GM18499 (cell line): ENCODE results near the gene COX6B2.
A peak's percentile ranks its signal among the peaks of the same experiment; 100 is the strongest.
"Not testable (repeated sequence)": the region's sequence is repeated elsewhere in the genome, so short reads cannot be mapped to it uniquely, and the experiment has no call there.

Experiments
- ATAC-seq: cut with Tn5 transposase; IDR thresholded peaks from one replicate; pipeline ENCODE4 v1.9.1; 2021; ENCODE audit warnings: moderate number of reproducible peaks; ENCODE audit not compliant: insufficient read depth, unreplicated experiment

Gene COX6B2

GRCh38 chr19:55345101-55345817, 9.3 kb downstream of the COX6B2 start:
- no peak for ATAC-seq

GRCh38 chr19:55344444-55344843, 10.1 kb downstream of the COX6B2 start:
- no peak for ATAC-seq

GRCh38 chr19:55341595-55342531, 12.7 kb downstream of the COX6B2 start:
- no peak for ATAC-seq

GRCh38 chr19:55341171-55341588, 13.3 kb downstream of the COX6B2 start:
- ATAC-seq: no peak

GRCh38 chr19:55340784-55341147, 13.8 kb downstream of the COX6B2 start:
- no peak for ATAC-seq

- ATAC-seq: no peak
These were observed 14.4 kb downstream of the COX6B2 start for GRCh38 chr19:55339889-55340783.

GRCh38 chr19:55339105-55339888, 15.2 kb downstream of the COX6B2 start, which contains the start of gene KMT5C:
TSS of gene KMT5C (plus strand) at chr19:55339876. CDS start at chr19:55341937, 2,061 bp downstream.
- ATAC-seq: peak; percentile 78

GRCh38 chr19:55336101-55336500, 18.4 kb downstream of the COX6B2 start:
- ATAC-seq: no peak

GRCh38 chr19:55333870-55334269, 20.6 kb downstream of the COX6B2 start:
- no peak for ATAC-seq

GRCh38 chr19:55329791-55330190, 24.7 kb downstream of the COX6B2 start:
- ATAC-seq: not testable (repeated sequence)

GRCh38 chr19:55328774-55329318, 25.7 kb downstream of the COX6B2 start:
- ATAC-seq: not testable (repeated sequence)

- no peak for ATAC-seq
These were observed 29.3 kb downstream of the COX6B2 start, which contains the start of gene TMEM150B for GRCh38 chr19:55325172-55325571. TSS of gene TMEM150B (minus strand) at chr19:55325341. CDS start at chr19:55321036, 4,305 bp downstream.

- ATAC-seq: no peak
These were observed 29.9 kb downstream of the COX6B2 start for GRCh38 chr19:55324662-55325061.

GRCh38 chr19:55322204-55322885, 32.2 kb downstream of the COX6B2 start:
- ATAC-seq: no peak

- ATAC-seq: no peak
These were observed 32.9 kb downstream of the COX6B2 start for GRCh38 chr19:55321466-55322137.

GRCh38 chr19:55320844-55321419, 33.6 kb downstream of the COX6B2 start:
- ATAC-seq: no peak

GRCh38 chr19:55319785-55320184, 34.7 kb downstream of the COX6B2 start:
- no peak for ATAC-seq

GRCh38 chr19:55316646-55317045, 37.9 kb downstream of the COX6B2 start:
- ATAC-seq: no peak
